Measurements from ENCODE around the gene ABCF3. TPM values are rescaled to one million over a fixed set of nuclear protein-coding genes. Genes with fewer than 3 reads are reported as not detected.
A peak's percentile ranks its signal among the peaks of the same experiment; 100 is the strongest.

Gene ABCF3
- total and polyA plus RNA-seq, 8 donors, result 57.6 to 75.2 (median 67.8) TPM

DNA sequence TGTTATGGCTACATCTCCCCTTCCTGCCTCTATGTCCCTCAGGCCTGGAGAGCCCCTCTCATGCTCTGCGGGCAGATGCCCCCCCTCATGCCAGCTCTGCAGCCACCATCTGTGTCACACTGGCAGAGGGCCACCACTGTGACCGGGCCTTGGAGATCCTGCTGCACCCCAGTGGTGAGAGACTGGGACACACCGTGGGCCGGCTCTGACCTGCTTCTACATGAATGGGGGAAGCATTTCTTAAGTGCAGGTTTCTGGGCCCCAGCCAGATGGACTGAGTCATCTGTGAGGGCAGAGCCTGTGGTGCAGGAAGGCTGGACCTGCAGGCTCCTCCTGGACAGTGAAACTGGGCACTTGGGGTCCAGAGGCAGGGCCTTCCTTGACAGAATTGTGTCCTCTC is 48.2 kb downstream of the ABCF3 start:
- DNase-seq (peak in 2 of 4 donors; percentile 85), ATAC-seq (peak; percentile 86)
- TF ChIP-seq, protein P1, sequence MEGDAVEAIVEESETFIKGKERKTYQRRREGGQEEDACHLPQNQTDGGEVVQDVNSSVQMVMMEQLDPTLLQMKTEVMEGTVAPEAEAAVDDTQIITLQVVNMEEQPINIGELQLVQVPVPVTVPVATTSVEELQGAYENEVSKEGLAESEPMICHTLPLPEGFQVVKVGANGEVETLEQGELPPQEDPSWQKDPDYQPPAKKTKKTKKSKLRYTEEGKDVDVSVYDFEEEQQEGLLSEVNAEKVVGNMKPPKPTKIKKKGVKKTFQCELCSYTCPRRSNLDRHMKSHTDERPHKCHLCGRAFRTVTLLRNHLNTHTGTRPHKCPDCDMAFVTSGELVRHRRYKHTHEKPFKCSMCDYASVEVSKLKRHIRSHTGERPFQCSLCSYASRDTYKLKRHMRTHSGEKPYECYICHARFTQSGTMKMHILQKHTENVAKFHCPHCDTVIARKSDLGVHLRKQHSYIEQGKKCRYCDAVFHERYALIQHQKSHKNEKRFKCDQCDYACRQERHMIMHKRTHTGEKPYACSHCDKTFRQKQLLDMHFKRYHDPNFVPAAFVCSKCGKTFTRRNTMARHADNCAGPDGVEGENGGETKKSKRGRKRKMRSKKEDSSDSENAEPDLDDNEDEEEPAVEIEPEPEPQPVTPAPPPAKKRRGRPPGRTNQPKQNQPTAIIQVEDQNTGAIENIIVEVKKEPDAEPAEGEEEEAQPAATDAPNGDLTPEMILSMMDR (IDR thresholded peaks at IDR 0.05), result no peak
- Histone ChIP-seq H3K27me3 (peaks cover 32 to 70% of the 10 kb centered on the region in 2 donors), H3K4me1 (peaks cover 12 to 19% of the 10 kb centered on the region in 2 donors), H3K9me3 (no peaks in the 10 kb centered on the region), H3K36me3 (no peaks in the 10 kb centered on the region), H3K4me3 (no peak overlapping the region), H3K27ac (no peak overlapping the region)
- intact Hi-C loops (cut with DNase I), result loop anchor here in 1 of 2 donors (10.0 kb wide), 1 partner anchor 89 kb away; no protein-coding TSS in a partner anchor

DNA sequence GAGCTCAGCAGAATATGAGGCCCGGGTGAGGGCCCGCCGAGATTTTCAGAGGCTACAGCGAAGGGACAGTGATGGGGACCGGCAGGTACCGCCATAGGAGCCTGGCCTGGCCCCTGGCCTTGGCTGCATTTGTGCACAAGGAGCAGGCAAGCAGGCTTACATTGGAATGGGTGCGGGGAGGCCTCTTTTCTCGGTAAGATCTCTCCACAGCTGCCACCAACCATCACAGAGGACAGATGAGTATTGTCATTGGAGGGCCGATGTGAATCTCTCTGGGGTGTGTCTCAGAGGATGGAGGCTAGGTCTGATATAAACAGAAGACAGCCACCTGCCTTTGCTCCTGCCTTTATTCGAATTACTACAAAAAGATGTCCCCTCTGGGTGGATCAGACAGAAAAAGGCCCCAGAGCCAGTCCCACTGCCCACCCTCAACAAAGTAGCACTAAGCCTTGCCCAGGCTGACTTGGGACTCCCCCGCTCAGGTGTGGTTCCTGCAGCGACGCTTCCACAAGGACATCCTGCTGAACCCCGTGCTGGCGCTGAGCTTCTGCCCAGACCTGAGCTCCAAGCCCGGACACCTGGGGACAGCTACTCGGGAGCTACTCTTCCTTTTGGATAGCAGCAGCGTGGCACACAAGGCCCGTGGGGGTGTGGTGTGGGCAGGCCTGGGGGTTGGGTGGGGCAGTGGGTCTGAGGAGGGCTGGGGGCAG is 48.8 kb downstream of the ABCF3 start:
- ATAC-seq, result no peak
- DNase-seq, result no peak
- intact Hi-C loops (cut with DNase I), result loop anchor here in 1 of 2 donors (10.0 kb wide), 1 partner anchor 90 kb away; no protein-coding TSS in a partner anchor
- Histone ChIP-seq H3K4me3 (no peak overlapping the region), H3K27ac (no peak overlapping the region), H3K27me3 (peaks cover 26 to 68% of the 10 kb centered on the region in 2 donors), H3K36me3 (no peaks in the 10 kb centered on the region), H3K4me1 (peaks cover 8 to 13% of the 10 kb centered on the region in 2 donors), H3K9me3 (no peaks in the 10 kb centered on the region)
- TF ChIP-seq, protein P1 (IDR thresholded peaks at IDR 0.05), result no peak

DNA sequence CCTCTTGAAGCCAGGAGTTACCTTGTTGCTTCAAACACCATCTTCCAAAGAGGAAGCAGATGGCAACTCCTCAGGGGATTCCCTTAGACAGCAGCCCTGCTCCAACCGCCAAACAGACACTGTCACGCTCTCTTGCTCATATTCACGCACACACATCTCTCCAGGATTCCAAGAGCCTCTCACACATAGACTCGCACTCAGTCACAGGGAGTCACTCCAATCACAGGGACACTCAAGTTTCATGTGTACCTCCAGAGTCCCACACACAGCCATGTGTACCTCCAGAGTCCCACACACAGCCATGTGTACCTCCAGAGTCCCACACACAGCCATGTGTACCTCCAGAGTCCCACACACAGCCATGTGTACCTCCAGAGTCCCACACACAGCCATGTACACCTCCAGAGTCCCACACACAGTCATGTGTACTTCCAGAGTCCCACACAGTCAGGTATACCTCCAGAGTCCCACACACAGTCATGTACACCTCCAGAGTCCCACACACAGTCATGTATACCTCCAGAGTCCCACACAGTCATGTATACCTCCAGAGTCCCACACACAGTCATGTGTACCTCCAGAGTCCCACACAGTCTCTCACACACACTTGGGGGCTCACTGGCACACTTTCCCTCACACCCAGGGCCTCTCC is 49.5 kb downstream of the ABCF3 start:
- Histone ChIP-seq H3K9me3 (no peaks in the 10 kb centered on the region), H3K27ac (no peak overlapping the region), H3K27me3 (peaks cover 19 to 61% of the 10 kb centered on the region in 2 donors), H3K4me1 (peaks cover 2 to 7% of the 10 kb centered on the region in 2 donors), H3K36me3 (no peaks in the 10 kb centered on the region), H3K4me3 (no peak overlapping the region)
- TF ChIP-seq, protein P1 (IDR thresholded peaks at IDR 0.05), result no peak
- DNase-seq (no peak), ATAC-seq (no peak)
- intact Hi-C loops (cut with DNase I), result loop anchor here in 1 of 2 donors (10.0 kb wide), 1 partner anchor 91 kb away; no protein-coding TSS in a partner anchor

DNA sequence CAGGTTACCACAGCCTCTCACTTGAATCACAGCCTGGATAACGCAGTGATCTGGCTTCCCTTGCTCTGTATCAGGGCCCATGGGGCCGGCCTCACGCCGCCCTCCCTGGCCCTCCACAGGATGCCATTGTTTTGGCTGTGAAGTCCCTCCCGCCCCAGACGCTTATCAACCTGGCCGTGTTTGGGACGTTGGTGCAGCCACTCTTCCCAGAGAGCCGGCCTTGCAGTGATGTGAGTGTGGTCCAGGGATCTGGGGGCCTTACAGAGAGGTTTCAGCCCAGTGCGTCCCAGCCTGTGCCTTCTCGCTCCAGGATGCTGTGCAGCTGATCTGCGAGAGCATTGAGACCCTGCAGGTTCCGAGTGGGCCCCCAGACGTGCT is 50.0 kb downstream of the ABCF3 start:
- Histone ChIP-seq H3K36me3 (no peaks in the 10 kb centered on the region), H3K4me1 (peaks cover 0 to 1% of the 10 kb centered on the region in 2 donors), H3K27ac (no peak overlapping the region), H3K4me3 (no peak overlapping the region), H3K27me3 (peaks cover 14 to 56% of the 10 kb centered on the region in 2 donors), H3K9me3 (no peaks in the 10 kb centered on the region)
- DNase-seq (no peak), ATAC-seq (no peak)
- TF ChIP-seq, protein P1 (IDR thresholded peaks at IDR 0.05), result no peak
- intact Hi-C loops (cut with DNase I), result loop anchor here in 1 of 2 donors (10.0 kb wide), 1 partner anchor 91 kb away; no protein-coding TSS in a partner anchor

DNA sequence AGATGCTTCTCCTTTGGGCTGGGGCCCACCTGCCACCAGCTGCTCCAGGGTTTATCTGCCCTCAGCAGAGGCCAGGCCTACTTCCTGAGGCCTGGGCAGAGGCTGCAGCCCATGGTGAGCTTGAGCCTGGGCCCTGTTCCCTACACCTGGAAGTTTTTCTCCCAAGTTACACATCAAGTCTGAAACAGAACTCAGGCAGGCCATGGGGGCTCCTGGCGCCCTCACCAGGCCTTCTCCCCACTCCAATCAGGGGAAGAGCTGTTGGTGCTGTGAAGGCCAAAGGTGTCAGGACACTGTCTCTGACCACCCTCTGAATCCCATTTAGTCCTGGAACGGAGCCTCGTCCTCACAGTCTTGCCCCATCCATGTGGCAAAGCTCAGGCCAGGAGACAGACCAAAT is 50.6 kb downstream of the ABCF3 start:
- Histone ChIP-seq H3K27me3 (peaks cover 8 to 50% of the 10 kb centered on the region in 2 donors), H3K4me1 (no peaks in the 10 kb centered on the region), H3K27ac (no peak overlapping the region), H3K4me3 (no peak overlapping the region), H3K36me3 (no peaks in the 10 kb centered on the region), H3K9me3 (no peaks in the 10 kb centered on the region)
- DNase-seq, result no peak
- intact Hi-C loops (cut with DNase I), result loop anchor here in 1 of 2 donors (10.0 kb wide), 1 partner anchor 92 kb away; no protein-coding TSS in a partner anchor
- ATAC-seq, result no peak
- TF ChIP-seq, protein P1 (IDR thresholded peaks at IDR 0.05), result no peak
